Gastrocnemius medialis (tissue), 4 donors: Measurements from ENCODE around the gene RYR1.

ENCODE experiments used
- CTCF ChIP-seq, 5 experiments: fragments of 450-650 bp in 3 of 5; fragments of 200-600 bp in 2 of 5; sonication (generic) in 2 of 5; IDR thresholded peaks in 4 of 5; conservative IDR thresholded peaks in 1 of 5; 1 replicate in 4 of 5; 2 replicates in 1 of 5; pipeline ENCODE4 v1.5.1; 2016 to 2019; ENCODE audit warnings: antibody characterized with exemption in 5 of 5, mild to moderate bottlenecking in 3 of 5, moderate library complexity in 3 of 5
- POLR2A ChIP-seq, 2 donors: fragments of 450-650 bp; IDR thresholded peaks; one replicate each; pipeline ENCODE4 v1.6.1; 2017; ENCODE audit warnings: antibody characterized with exemption in 2 of 2, mild to moderate bottlenecking in 2 of 2, moderate library complexity in 2 of 2

GRCh38 chr19:38400361-38400760 is 33.1 kb upstream of the RYR1 start:
- TF ChIP-seq CTCF (IDR thresholded peaks at IDR 0.05 in 4 of 5, conservative IDR thresholded peaks at IDR 0.05 in 1 of 5) (no peak), POLR2A (IDR thresholded peaks at IDR 0.05) (no peak)
